Measurements from ENCODE around the gene TRAFD1.
"Not testable (repeated sequence)": the region's sequence is repeated elsewhere in the genome, so short reads cannot be mapped to it uniquely, and the experiment has no call there.

TRAFD1 gene

GRCh38 chr12:112158461-112159145 lies 33.2 kb downstream of the TRAFD1 start:
- not testable (repeated sequence) for DNase-seq (ENCODE audit: low read depth)

- DNase-seq (ENCODE audit: low read depth), result no peak
Measured at GRCh38 chr12:112159146-112159541, 33.8 kb downstream of the TRAFD1 start.

GRCh38 chr12:112160611-112161010 lies 35.3 kb downstream of the TRAFD1 start:
- DNase-seq (ENCODE audit: low read depth), result no peak

GRCh38 chr12:112161711-112162110 lies 36.4 kb downstream of the TRAFD1 start:
- no peak for DNase-seq (ENCODE audit: low read depth)

GRCh38 chr12:112162241-112162790 lies 37.0 kb downstream of the TRAFD1 start:
- no peak for DNase-seq (ENCODE audit: low read depth)

- no peak for DNase-seq (ENCODE audit: low read depth)
Measured at GRCh38 chr12:112163056-112163455, 37.7 kb downstream of the TRAFD1 start.

GRCh38 chr12:112163471-112163991 lies 38.2 kb downstream of the TRAFD1 start:
- no peak for DNase-seq (ENCODE audit: low read depth)

- DNase-seq (ENCODE audit: low read depth), result no peak
Measured at GRCh38 chr12:112164011-112164660, 38.8 kb downstream of the TRAFD1 start.

- DNase-seq (ENCODE audit: low read depth), result no peak
Measured at GRCh38 chr12:112165624-112166023, 40.3 kb downstream of the TRAFD1 start.

- no peak for DNase-seq (ENCODE audit: low read depth)
Measured at GRCh38 chr12:112166051-112167015, 41.0 kb downstream of the TRAFD1 start.

GRCh38 chr12:112167031-112167461 lies 41.7 kb downstream of the TRAFD1 start:
- no peak for DNase-seq (ENCODE audit: low read depth)

- no peak for DNase-seq (ENCODE audit: low read depth)
Measured at GRCh38 chr12:112167718-112168525, 42.6 kb downstream of the TRAFD1 start.

- DNase-seq (ENCODE audit: low read depth), result no peak
Measured at GRCh38 chr12:112168561-112168971, 43.2 kb downstream of the TRAFD1 start.

GRCh38 chr12:112169161-112169872 lies 44.0 kb downstream of the TRAFD1 start:
- no peak for DNase-seq (ENCODE audit: low read depth)

- no peak for DNase-seq (ENCODE audit: low read depth)
Measured at GRCh38 chr12:112169966-112170365, 44.6 kb downstream of the TRAFD1 start.

- no peak for DNase-seq (ENCODE audit: low read depth)
Measured at GRCh38 chr12:112170376-112170775, 45.0 kb downstream of the TRAFD1 start.

- DNase-seq (ENCODE audit: low read depth), result no peak
Measured at GRCh38 chr12:112170971-112171596, 45.7 kb downstream of the TRAFD1 start.

GRCh38 chr12:112172556-112173324 lies 47.4 kb downstream of the TRAFD1 start:
- no peak for DNase-seq (ENCODE audit: low read depth)

Data from stimulated activated CD8-positive, alpha-beta memory T cell treated with anti-CD3 and anti-CD28 coated beads, Interleukin-7, amount 100 ng/mL, for 24 hours (primary cell).